HUES6 (cell line): ENCODE measurements around the gene PGM5.

Experiments used
- H3K27ac ChIP-seq: 2 replicates; pipeline ENCODE4 v1.7.0; 2013; ENCODE audit warnings: low read depth, mild to moderate bottlenecking, low read length, inconsistent platforms
- H3K27me3 ChIP-seq: 2 replicates; pipeline ENCODE4 v1.6.1; 2013; ENCODE audit warnings: low read length; ENCODE audit not compliant: control insufficient read depth, insufficient read depth
- H3K36me3 ChIP-seq: 2 replicates; pipeline ENCODE4 v1.6.1; 2013; ENCODE audit warnings: low read length; ENCODE audit not compliant: control insufficient read depth, insufficient read depth
- H3K4me1 ChIP-seq: 2 replicates; pipeline ENCODE4 v1.6.1; 2013; ENCODE audit warnings: low read length; ENCODE audit not compliant: control insufficient read depth, insufficient read depth
- H3K4me3 ChIP-seq: 2 replicates; pipeline ENCODE4 v1.5.1; 2013; ENCODE audit warnings: low read depth, low read length
- H3K9ac ChIP-seq: one replicate; pipeline ENCODE4 v1.6.1; 2013; ENCODE audit warnings: mild to moderate bottlenecking, low read length
- H3K9me3 ChIP-seq: 2 replicates; pipeline ENCODE4 v1.6.1; 2013; ENCODE audit warnings: low read depth, low read length; ENCODE audit not compliant: control insufficient read depth, insufficient read depth

The PGM5 gene

DNA sequence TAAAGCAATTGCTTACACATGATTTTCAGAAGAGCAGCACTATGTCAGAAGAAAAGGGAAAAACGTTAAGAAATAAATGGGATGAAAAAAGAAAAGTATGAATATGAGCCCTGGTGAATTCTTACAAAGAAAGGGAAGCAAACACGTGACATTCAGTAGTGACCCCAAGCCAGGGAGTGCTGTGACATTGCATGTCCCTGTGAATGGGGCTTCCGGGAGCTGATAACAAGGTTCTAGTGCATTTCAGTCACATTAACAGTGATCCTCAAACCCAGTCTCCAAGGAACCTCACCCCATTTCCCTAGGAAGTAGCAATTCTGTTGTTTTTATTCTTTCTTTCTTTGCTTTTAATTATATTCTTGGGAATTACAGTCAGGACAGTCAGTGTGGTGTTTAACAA, 157.0 kb downstream of the PGM5 start:
- no peaks in the 10 kb centered on the region for H3K36me3 ChIP-seq
- H3K4me1 ChIP-seq: peaks cover 7% of the 10 kb centered on the region
- H3K9ac ChIP-seq: no peak overlapping the region
- H3K4me3 ChIP-seq: no peak overlapping the region
- H3K27ac ChIP-seq: no peak overlapping the region
- H3K9me3 ChIP-seq: peaks cover 5% of the 10 kb centered on the region; the same call in 1 of the 2 replicates
- H3K27me3 ChIP-seq: peaks cover 94% of the 10 kb centered on the region

DNA sequence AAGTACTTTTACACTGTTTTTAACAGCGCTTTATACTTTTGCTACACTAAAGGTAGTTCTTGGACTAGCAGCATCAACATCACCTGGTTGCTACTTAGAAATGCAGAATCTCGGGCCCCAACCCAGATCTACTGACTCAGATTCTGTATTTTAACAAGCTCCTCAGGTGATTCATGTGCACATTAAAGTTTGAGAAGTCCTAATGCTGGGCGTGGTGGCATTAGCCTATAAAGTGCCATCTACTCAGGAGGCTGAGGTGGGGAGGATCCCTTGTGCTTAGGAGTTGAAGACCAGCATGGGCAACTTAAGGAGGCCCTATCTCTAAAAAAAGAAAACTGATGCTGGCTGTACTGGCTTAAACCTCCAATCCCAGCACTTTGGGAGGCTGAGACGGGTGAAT, 157.6 kb downstream of the PGM5 start:
- no peak overlapping the region for H3K4me3 ChIP-seq
- H3K27ac ChIP-seq: no peak overlapping the region
- peaks cover 8% of the 10 kb centered on the region for H3K9me3 ChIP-seq
- H3K36me3 ChIP-seq: no peaks in the 10 kb centered on the region
- H3K4me1 ChIP-seq: peaks cover 7% of the 10 kb centered on the region
- no peak overlapping the region for H3K9ac ChIP-seq
- H3K27me3 ChIP-seq: peaks cover 94% of the 10 kb centered on the region

DNA sequence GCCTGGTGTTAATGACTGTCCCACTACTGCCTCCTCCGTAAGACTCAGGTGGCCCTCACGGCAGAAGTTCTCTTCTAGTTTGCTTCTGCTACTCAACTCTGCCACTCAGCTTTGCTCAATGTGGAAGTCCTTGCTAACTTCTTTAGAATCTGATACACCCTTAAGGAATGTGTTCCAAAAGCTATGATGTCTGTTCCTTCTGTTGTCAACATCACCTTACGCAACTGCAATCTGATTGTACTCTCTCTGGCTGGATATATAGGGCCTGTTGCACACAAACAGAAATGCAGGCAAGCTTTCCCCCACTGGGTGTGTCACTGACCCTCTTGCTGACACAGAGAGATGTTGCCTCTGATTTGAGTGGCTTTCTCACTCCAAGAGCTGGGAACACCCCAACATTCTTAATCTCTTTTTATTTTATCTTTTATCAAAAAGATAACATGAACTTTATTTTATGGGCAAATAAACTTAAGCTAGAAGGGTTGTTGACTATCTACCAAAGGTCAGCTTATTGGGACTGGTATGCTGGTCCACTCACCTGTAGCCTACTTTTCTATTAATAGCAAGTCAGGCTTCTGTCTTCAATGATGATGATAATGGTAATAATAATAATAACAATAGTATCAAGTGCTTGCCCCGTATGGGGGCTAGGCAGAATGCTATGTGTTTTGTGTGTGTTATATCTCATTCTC, 159.1 kb downstream of the PGM5 start:
- Histone ChIP-seq H3K9ac (no peak overlapping the region), H3K4me3 (no peak overlapping the region), H3K27ac (no peak overlapping the region), H3K9me3 (peaks cover 8% of the 10 kb centered on the region), H3K4me1 (peaks cover 5% of the 10 kb centered on the region; the same call in 1 of the 2 replicates), H3K27me3 (peaks cover 82% of the 10 kb centered on the region), H3K36me3 (no peaks in the 10 kb centered on the region)

DNA sequence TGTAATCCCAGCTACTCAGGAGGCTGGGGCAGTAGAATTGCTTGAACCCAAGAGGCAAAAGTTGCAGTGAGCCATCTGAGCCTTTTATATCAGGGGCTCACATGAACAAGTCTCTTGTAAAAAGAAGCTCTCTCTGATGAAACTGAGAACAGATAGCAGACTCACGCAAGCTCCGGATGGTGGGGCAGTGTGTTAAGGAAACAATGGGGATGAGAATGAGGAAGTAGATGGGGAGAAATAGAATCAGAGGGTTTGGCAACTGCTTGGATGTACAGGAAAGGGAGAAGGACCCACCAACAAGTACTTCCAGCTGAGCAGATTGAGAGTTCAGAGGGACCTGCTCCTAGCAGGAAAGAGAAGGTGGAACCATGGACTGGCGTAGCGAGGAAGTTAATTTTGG, 165.7 kb downstream of the PGM5 start:
- H3K36me3 ChIP-seq: no peaks in the 10 kb centered on the region
- no peak overlapping the region for H3K4me3 ChIP-seq
- H3K4me1 ChIP-seq: no peaks in the 10 kb centered on the region

DNA sequence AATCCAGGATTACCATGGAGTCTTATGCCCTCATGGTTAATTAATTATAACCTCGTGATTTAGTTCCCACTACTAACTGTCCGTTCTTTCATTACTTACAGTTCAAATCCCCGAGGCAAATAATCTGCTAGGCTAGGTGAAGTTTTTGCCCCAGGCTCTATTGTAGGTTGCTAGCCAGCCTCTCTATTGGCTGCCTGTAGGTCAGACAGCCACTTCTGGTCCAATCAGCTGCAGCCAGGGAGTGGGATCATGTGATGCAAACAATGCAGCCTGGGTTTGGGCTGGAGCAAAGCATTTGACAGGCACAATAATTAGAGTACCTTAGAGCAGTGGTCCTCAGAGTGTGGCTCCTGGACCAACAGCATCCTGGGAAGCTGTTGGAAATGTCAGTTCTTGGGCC, 166.5 kb downstream of the PGM5 start:
- no peak overlapping the region for H3K4me3 ChIP-seq
- no peak overlapping the region for H3K27ac ChIP-seq
- no peaks in the 10 kb centered on the region for H3K4me1 ChIP-seq
- H3K27me3 ChIP-seq: peaks cover 76% of the 10 kb centered on the region
- H3K9me3 ChIP-seq: peaks cover 6% of the 10 kb centered on the region
- H3K9ac ChIP-seq: no peak overlapping the region
- no peaks in the 10 kb centered on the region for H3K36me3 ChIP-seq

More for the DNA sequence above, 165.7 kb downstream of the PGM5 start:
- Histone ChIP-seq H3K9ac (no peak overlapping the region), H3K27ac (no peak overlapping the region), H3K27me3 (peaks cover 74% of the 10 kb centered on the region), H3K9me3 (peaks cover 8% of the 10 kb centered on the region)

DNA sequence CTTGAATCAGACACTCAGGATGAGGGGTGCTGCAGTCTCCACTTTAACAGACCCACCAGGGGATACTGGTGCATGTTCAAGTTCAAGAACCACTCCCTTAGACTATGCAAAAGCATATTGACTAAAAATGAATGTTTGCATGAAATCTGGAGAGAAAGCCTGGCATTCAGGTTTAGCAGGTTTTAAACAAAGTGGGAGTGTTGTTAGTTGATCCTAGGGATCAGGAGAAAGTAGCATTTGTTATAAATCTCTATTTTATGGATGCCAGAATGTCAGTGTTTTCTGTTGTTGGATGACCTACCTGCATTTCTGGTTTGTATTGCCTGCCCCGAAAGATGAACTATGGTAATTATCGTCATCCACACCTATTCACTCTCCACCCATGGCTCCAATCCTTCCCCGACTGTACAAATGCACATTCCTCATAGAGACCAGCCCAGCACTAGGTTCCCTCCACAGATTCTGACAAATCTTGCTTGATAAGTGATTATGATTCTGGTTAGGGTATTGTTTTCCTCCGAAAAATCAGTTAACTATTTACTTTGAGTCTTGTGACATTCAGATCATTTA, 167.0 kb downstream of the PGM5 start:
- peaks cover 3% of the 10 kb centered on the region; the same call in 1 of the 2 replicates for H3K9me3 ChIP-seq
- H3K36me3 ChIP-seq: no peaks in the 10 kb centered on the region
- no peak overlapping the region for H3K9ac ChIP-seq
- H3K27me3 ChIP-seq: peaks cover 76% of the 10 kb centered on the region
- H3K4me3 ChIP-seq: no peak overlapping the region
- H3K4me1 ChIP-seq: no peaks in the 10 kb centered on the region
- H3K27ac ChIP-seq: no peak overlapping the region

DNA sequence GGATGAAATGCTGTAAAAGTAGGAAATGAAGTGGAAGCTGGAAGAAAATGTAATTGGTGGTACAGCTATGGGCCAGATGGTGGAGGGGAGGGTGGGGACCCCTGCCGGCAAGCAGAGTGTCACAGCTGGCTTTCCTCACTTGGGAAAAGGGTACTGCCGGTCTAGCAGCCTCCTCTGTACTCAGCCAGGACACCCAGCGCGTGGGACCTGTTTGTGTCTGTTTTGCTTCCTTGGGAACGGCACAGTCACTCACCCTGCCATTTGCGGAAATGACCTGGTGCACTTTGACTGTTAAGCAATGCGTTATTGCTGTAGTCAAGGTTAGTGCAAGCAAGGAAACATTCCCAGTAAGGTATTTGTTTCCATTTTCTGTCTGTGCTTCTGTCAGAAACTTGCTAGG, 174.2 kb downstream of the PGM5 start:
- Histone ChIP-seq H3K36me3 (no peaks in the 10 kb centered on the region), H3K27ac (no peak overlapping the region), H3K27me3 (peaks cover 85% of the 10 kb centered on the region), H3K4me3 (no peak overlapping the region), H3K9me3 (no peaks in the 10 kb centered on the region), H3K4me1 (no peaks in the 10 kb centered on the region; the same call in 1 of the 2 replicates), H3K9ac (no peak overlapping the region)

DNA sequence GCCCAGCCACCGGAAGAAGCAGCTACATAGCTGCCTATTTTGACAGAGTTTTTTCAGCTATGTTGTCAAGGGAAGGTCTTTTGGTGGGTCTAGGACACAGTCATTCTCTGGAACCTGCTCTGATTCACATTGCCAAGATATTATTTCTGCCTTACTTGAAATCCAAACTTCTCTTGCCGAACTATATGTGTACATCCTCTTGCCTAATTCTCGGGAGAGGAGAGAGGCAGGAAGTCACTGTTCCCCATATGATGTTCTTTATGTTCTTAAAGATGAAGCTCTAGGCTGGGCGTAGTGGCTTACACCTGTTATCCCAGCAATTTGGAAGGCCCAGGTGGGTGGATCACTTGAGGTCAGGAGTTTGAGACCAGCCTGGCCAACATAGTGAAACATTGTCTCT, 175.7 kb downstream of the PGM5 start:
- H3K4me3 ChIP-seq: no peak overlapping the region
- H3K9me3 ChIP-seq: no peaks in the 10 kb centered on the region
- no peaks in the 10 kb centered on the region for H3K36me3 ChIP-seq
- peaks cover 79% of the 10 kb centered on the region for H3K27me3 ChIP-seq
- no peak overlapping the region for H3K9ac ChIP-seq
- H3K4me1 ChIP-seq: no peaks in the 10 kb centered on the region; the same call in 1 of the 2 replicates
- no peak overlapping the region for H3K27ac ChIP-seq

DNA sequence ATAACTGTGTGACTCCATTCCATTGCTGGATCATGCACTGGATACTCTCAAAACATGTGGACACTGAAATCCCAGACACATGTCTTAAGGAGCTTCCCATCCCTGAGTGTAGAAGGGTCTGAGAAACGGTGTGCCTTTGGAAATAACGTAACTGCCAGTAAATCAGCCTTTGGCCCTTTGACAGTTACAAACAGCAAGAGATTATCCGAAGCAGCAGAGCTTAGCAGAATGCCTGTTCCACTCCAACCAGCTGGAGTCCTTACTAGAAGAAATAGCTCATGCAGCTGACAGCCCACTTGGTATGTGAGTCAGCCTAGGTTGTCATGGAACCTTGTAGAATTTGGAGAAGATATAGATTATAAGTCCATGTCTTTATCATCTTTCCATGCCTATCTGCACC, 177.3 kb downstream of the PGM5 start:
- H3K36me3 ChIP-seq: no peaks in the 10 kb centered on the region
- no peak overlapping the region for H3K9ac ChIP-seq
- no peaks in the 10 kb centered on the region for H3K9me3 ChIP-seq
- H3K27me3 ChIP-seq: peaks cover 76% of the 10 kb centered on the region
- no peak overlapping the region for H3K4me3 ChIP-seq
- no peaks in the 10 kb centered on the region; the same call in 1 of the 2 replicates for H3K4me1 ChIP-seq
- no peak overlapping the region for H3K27ac ChIP-seq

DNA sequence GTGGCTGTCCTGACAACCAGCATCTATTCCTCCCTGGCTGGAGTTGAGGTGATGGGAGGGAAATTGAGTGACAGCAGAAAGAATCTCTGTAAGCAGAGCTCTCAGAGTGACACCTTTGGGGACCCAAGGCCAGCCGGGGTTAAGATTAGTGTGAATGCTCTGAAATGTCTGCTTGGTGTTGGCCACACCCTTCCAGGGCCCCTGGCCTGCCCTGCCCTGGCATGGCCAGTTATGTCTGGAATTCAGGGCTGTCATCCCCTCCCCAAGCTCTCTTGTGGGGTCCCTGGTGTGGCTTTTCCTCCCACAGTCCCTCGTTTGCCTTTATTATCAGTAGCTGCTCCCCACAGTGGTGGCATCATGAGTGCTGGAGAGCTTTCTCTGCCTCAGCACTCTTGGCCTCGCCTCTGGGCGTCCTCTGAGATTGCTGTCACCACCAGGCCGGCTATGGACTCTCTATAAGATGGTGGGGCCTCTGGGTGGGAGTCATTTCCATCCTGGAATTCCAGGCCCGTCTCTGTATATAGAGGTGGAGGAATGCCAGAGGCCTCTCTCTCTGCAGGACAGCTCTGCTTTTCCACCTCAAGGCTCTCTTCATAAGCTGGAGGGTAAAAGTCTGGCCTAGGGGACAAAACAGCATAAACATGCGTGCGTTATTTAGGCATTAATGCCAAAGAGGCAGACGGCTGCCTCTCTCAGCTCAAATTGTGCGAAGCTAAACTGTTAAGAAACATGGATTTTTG, 180.6 kb downstream of the PGM5 start:
- Histone ChIP-seq H3K4me3 (no peak overlapping the region), H3K27me3 (peaks cover 73% of the 10 kb centered on the region), H3K27ac (no peak overlapping the region), H3K9ac (no peak overlapping the region), H3K36me3 (no peaks in the 10 kb centered on the region), H3K4me1 (no peaks in the 10 kb centered on the region), H3K9me3 (no peaks in the 10 kb centered on the region)

DNA sequence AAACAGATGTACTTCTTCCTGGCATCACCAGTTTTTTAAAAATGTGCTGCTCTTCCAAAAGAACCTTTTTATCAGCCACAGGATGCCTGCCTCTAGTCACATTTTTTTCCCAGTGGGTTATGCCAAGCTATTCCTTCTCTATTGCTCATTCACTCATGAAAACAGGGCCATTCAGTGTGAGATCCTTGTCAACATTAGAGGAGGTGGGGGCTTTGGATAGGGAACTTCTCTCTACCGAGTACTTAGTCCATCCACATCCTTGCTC, 181.1 kb downstream of the PGM5 start:
- Histone ChIP-seq H3K27ac (no peak overlapping the region), H3K9ac (no peak overlapping the region), H3K9me3 (no peaks in the 10 kb centered on the region), H3K4me1 (no peaks in the 10 kb centered on the region), H3K4me3 (no peak overlapping the region), H3K36me3 (no peaks in the 10 kb centered on the region), H3K27me3 (peaks cover 74% of the 10 kb centered on the region)
